ENCODE results near the gene FIP1L1. TPM values are rescaled to one million over a fixed set of nuclear protein-coding genes. Genes with fewer than 3 reads are reported as not detected.
A peak's percentile ranks its signal among the peaks of the same experiment; 100 is the strongest.

The FIP1L1 gene
- total and polyA plus RNA-seq, 9 of the 15 experiments (the other 6 are each of a cell fraction or from before 2014, with no cell fraction given): 34.6 to 137 (median 72.0) TPM

- no peak overlapping the region for H3K4me3 ChIP-seq
- no peak overlapping the region for H3K4me2 ChIP-seq (ENCODE audit: insufficient read depth, low read length)
- no peak for ATAC-seq
- BruUV-seq (replicated peaks): no TSS peak
- no peak overlapping the region for H3K9ac ChIP-seq (ENCODE audit: insufficient read depth in 1 of 2, low read depth in 2 of 2, low read length in 2 of 2)
- no peaks in the 10 kb centered on the region; a peak in 3 of 5 replicates for H3K4me1 ChIP-seq (replicated peaks in 1 of 2; ENCODE audit: control insufficient read depth in 2 of 2, insufficient read depth in 2 of 2, low read length in 2 of 2)
- H3K27me3 ChIP-seq (ENCODE audit: control insufficient read depth in 2 of 2, insufficient read depth in 2 of 2, low read length in 2 of 2): no peaks in the 10 kb centered on the region
- WGBS (ENCODE audit: insufficient coverage, low coverage, missing lambda C conversion rate): 5% methylated on average over 5 of the region's 5 CpGs
- no peak for DNase-seq (ENCODE audit: extremely low read depth in 1 of 4, low spot score in 3 of 4)
- TF ChIP-seq CHCHD3 (CRISPR knock-in tag; IDR thresholded peaks at IDR 0.05): no peak
- TF ChIP-seq CEBPB (tag; IDR thresholded peaks at IDR 0.05): peak; percentile 67
- no peak for TF ChIP-seq RBM14 (IDR thresholded peaks at IDR 0.05; ENCODE audit: borderline replicate concordance, insufficient read depth, low read depth, low read length)
- TF ChIP-seq CEBPG (CRISPR knock-in tag; IDR thresholded peaks at IDR 0.05): no peak
- TF ChIP-seq CEBPG (tag; conservative IDR thresholded peaks at IDR 0.05 in 1 of 2, IDR thresholded peaks at IDR 0.05 in 1 of 2): peak; percentile 20 to 50; a peak in 1 of 4 replicates
- no peak for TF ChIP-seq SAFB (IDR thresholded peaks at IDR 0.05; ENCODE audit: borderline replicate concordance, low read depth, low read length)
- TF ChIP-seq ZNF274 (IDR thresholded peaks at IDR 0.05; ENCODE audit: borderline replicate concordance, low read depth, low read length): no peak
- no peak for TF ChIP-seq MIER1 (IDR thresholded peaks at IDR 0.05; ENCODE audit: low read depth)
- TF ChIP-seq NFATC3 (IDR thresholded peaks at IDR 0.05): no peak
- POLR2A ChIA-PET: interaction anchor here (1.1 kb wide), 1 partner anchor 22 kb away, joined by 3 read pairs; no protein-coding TSS in a partner anchor
- no peak overlapping the region for H3K27ac ChIP-seq (ENCODE audit: extremely low read depth, low read depth, low read length)
- no peaks in the 10 kb centered on the region for H3K79me2 ChIP-seq (ENCODE audit: control insufficient read depth, insufficient read depth, low read length)
- FAIRE-seq: no peak
- no peaks in the 10 kb centered on the region for H4K20me1 ChIP-seq (replicated peaks; ENCODE audit: control insufficient read depth, insufficient read depth, low read length)
- no peaks in the 10 kb centered on the region for H3K36me3 ChIP-seq (ENCODE audit: control insufficient read depth, insufficient read depth, low read length)
- no peak overlapping the region for H2AFZ ChIP-seq (ENCODE audit: low read depth, low read length)
- in situ Hi-C loops (cut with MboI): loop anchor here (25.0 kb wide), 1 partner anchor 752 kb away; the partner anchor contains the start of gene PDGFRA
- intact Hi-C loops (cut with micrococcal nuclease): no loop called here
- no peaks in the 10 kb centered on the region for H3K9me3 ChIP-seq (replicated peaks; ENCODE audit: control insufficient read depth, insufficient read depth, low read depth, low read length)
- H3K9me1 ChIP-seq (ENCODE audit: control insufficient read depth, insufficient read depth, low read length): no peaks in the 10 kb centered on the region
- CTCF ChIA-PET (ENCODE audit: low intra/inter-chr PET ratio): no interaction called here
These were observed 107.6 kb downstream of the FIP1L1 start for GRCh38 chr4:53484911-53485657.

Measured in K562 (cell line).